H9 (cell line): ENCODE measurements around the gene NCAM2. TPM values are rescaled to one million over a fixed set of nuclear protein-coding genes. Genes with fewer than 3 reads are reported as not detected.

Experiments
- DNase-seq: peaks from one replicate; pipeline ENCODE4 v3.0.0-alpha.2; 2017
- H2AFZ ChIP-seq: one replicate; pipeline ENCODE4 v1.6.1; 2013; ENCODE audit warnings: mild to moderate bottlenecking, low read length, control low read depth, moderate library complexity
- H2AK5ac ChIP-seq: 2 replicates; pipeline ENCODE4 v1.6.1; 2013; ENCODE audit warnings: low read length, control low read depth, mixed read lengths; ENCODE audit not compliant: insufficient read length
- H2BK120ac ChIP-seq: one replicate; pipeline ENCODE4 v1.6.1; 2013; ENCODE audit warnings: low read depth, mild to moderate bottlenecking, low read length, control low read depth, inconsistent platforms; ENCODE audit not compliant: poor library complexity, severe bottlenecking
- H2BK12ac ChIP-seq: 2 replicates; pipeline ENCODE4 v1.6.1; 2013; ENCODE audit warnings: low read length, control low read depth, mixed read lengths, low read depth; ENCODE audit not compliant: insufficient read length
- H2BK15ac ChIP-seq: 2 replicates; pipeline ENCODE4 v1.6.1; 2013; ENCODE audit warnings: low read depth, low read length, control low read depth
- H2BK20ac ChIP-seq: one replicate; pipeline ENCODE4 v1.6.1; 2013; ENCODE audit warnings: low read depth, mild to moderate bottlenecking, low read length, control low read depth, inconsistent platforms; ENCODE audit not compliant: poor library complexity, severe bottlenecking
- H2BK5ac ChIP-seq: 2 replicates; pipeline ENCODE4 v1.6.1; 2013; ENCODE audit warnings: low read length, control low read depth, mixed read lengths; ENCODE audit not compliant: insufficient read length
- H3K14ac ChIP-seq: 2 replicates; pipeline ENCODE4 v1.6.1; 2013; ENCODE audit warnings: low read length, control low read depth; ENCODE audit not compliant: insufficient read depth
- H3K18ac ChIP-seq: 2 replicates; pipeline ENCODE4 v1.6.1; 2013; ENCODE audit warnings: low read depth, mild to moderate bottlenecking, mixed read lengths, low read length, control low read depth; ENCODE audit not compliant: insufficient read length
- H3K23ac ChIP-seq: 2 replicates; pipeline ENCODE4 v1.6.1; 2013; ENCODE audit warnings: low read length, control low read depth, mixed read lengths, low read depth; ENCODE audit not compliant: insufficient read length
- H3K23me2 ChIP-seq: 2 replicates; pipeline ENCODE4 v1.6.1; 2013; ENCODE audit warnings: low read depth, mild to moderate bottlenecking, mixed read lengths, low read length, control low read depth; ENCODE audit not compliant: insufficient read length, poor library complexity, severe bottlenecking
- H3K27ac ChIP-seq: 2 replicates; pipeline ENCODE4 v1.5.1; 2013; ENCODE audit warnings: low read length, control low read depth, mixed read lengths, low read depth; ENCODE audit not compliant: insufficient read length
- H3K27me3 ChIP-seq: 2 replicates; pipeline ENCODE4 v1.6.1; 2013; ENCODE audit warnings: low read length, control low read depth, inconsistent platforms; ENCODE audit not compliant: insufficient read depth
- H3K4ac ChIP-seq: 2 replicates; pipeline ENCODE4 v1.6.1; 2013; ENCODE audit warnings: low read depth, mild to moderate bottlenecking, control low read depth, inconsistent platforms, low read length, moderate library complexity
- H3K4me1 ChIP-seq: 2 replicates; pipeline ENCODE4 v1.6.1; 2013; ENCODE audit warnings: low read length, control low read depth, inconsistent platforms; ENCODE audit not compliant: insufficient read depth
- H3K4me2 ChIP-seq: 2 replicates; pipeline ENCODE4 v1.6.1; 2013; ENCODE audit warnings: low read length, control low read depth, mixed read lengths; ENCODE audit not compliant: insufficient read length, insufficient read depth
- H3K56ac ChIP-seq: 2 replicates; pipeline ENCODE4 v1.6.1; 2013; ENCODE audit warnings: low read depth, mild to moderate bottlenecking, mixed read lengths, low read length, control low read depth; ENCODE audit not compliant: insufficient read length
- H3K79me1 ChIP-seq: 2 replicates; pipeline ENCODE4 v1.6.1; 2013; ENCODE audit warnings: low read depth, mild to moderate bottlenecking, moderate library complexity, low read length, control low read depth, inconsistent platforms; ENCODE audit not compliant: insufficient read depth, poor library complexity, severe bottlenecking
- H3K79me2 ChIP-seq: 2 replicates; pipeline ENCODE4 v1.6.1; 2013; ENCODE audit warnings: low read length, control low read depth, inconsistent platforms; ENCODE audit not compliant: insufficient read depth
- H3K9ac ChIP-seq: 2 replicates; pipeline ENCODE4 v1.6.1; 2013; ENCODE audit warnings: low read length, control low read depth, mixed read lengths; ENCODE audit not compliant: insufficient read length; ENCODE audit errors: extremely low read depth
- H3K9me3 ChIP-seq: one replicate; pipeline ENCODE4 v1.6.1; 2013; ENCODE audit warnings: low read depth, low read length, inconsistent platforms; ENCODE audit not compliant: control insufficient read depth
- H3T11ph ChIP-seq: one replicate; pipeline ENCODE4 v1.6.1; 2013; ENCODE audit warnings: mild to moderate bottlenecking, low read length, control low read depth, inconsistent platforms
- H4K20me1 ChIP-seq: one replicate; pipeline ENCODE4 v1.6.1; 2013; ENCODE audit not compliant: control insufficient read depth, insufficient read length, insufficient read depth
- H4K5ac ChIP-seq: 2 replicates; pipeline ENCODE4 v1.6.1; 2013; ENCODE audit warnings: low read depth, mild to moderate bottlenecking, mixed read lengths, low read length, control low read depth; ENCODE audit not compliant: insufficient read length
- H4K8ac ChIP-seq: replicated peaks from 2 replicates; pipeline ENCODE4 v1.6.1; 2013; ENCODE audit warnings: low read length, control low read depth, mixed read lengths, low read depth; ENCODE audit not compliant: insufficient read length
- H4K91ac ChIP-seq: 2 replicates; pipeline ENCODE4 v1.6.1; 2013; ENCODE audit warnings: low read depth, mild to moderate bottlenecking, moderate library complexity, mixed read lengths, low read length, control low read depth; ENCODE audit not compliant: insufficient read length
- H3K27ac Mint-ChIP-seq, 3 experiments: 2 replicates in 2 of 3; 3 replicates in 1 of 3; pipeline ENCODE4 v1.8.0; 2020 to 2021; ENCODE audit warnings: mixed read lengths in 3 of 3, mild to moderate bottlenecking in 1 of 3, moderate library complexity in 1 of 3
- H3K27me3 Mint-ChIP-seq: 2 replicates; pipeline ENCODE4 v1.8.0; 2021; ENCODE audit warnings: low read depth, mild to moderate bottlenecking, moderate library complexity, mixed read lengths
- H3K36me3 Mint-ChIP-seq, 3 experiments: 2 replicates in 2 of 3; 3 replicates in 1 of 3; pipeline ENCODE4 v1.8.0; 2020 to 2021; ENCODE audit warnings: low read depth in 3 of 3, mixed read lengths in 3 of 3; ENCODE audit not compliant: insufficient read depth in 1 of 3
- H3K4me1 Mint-ChIP-seq, 2 experiments: 2 replicates each; pipeline ENCODE4 v1.8.0; 2020; ENCODE audit warnings: mixed read lengths in 2 of 2
- H3K4me3 Mint-ChIP-seq, 2 experiments: 2 replicates in 1 of 2; 3 replicates in 1 of 2; pipeline ENCODE4 v1.8.0; 2020 to 2021; ENCODE audit warnings: mild to moderate bottlenecking in 2 of 2, mixed read lengths in 2 of 2, moderate library complexity in 1 of 2
- H3K9me3 Mint-ChIP-seq, 2 experiments: 2 replicates in 1 of 2; 3 replicates in 1 of 2; pipeline ENCODE4 v1.8.0; 2020; ENCODE audit warnings: mild to moderate bottlenecking in 2 of 2, mixed read lengths in 2 of 2, moderate library complexity in 1 of 2
- CTCF ChIP-seq: fragments of 200-600 bp; sonication (generic); conservative IDR thresholded peaks from 3 replicates; pipeline ENCODE4 v1.8.0; 2021; ENCODE audit warnings: antibody characterized with exemption, mild to moderate bottlenecking
- WGBS: extraction: QIAGEN DNeasy Blood & Tissue Kit; methylation state at CpG from one replicate; pipeline ENCODE4 v1.1.7; 2013; ENCODE audit warnings: missing lambda C conversion rate, low lambda C conversion rate, mixed read lengths; ENCODE audit not compliant: insufficient read length; ENCODE audit errors: extremely low coverage; 5-methylcytosine and 5-hydroxymethylcytosine counted together
- total RNA-seq: library from RNA; stranded (reverse); gene quantifications from 2 replicates; pipeline ENCODE4 v1.2.1, GENCODE V29; 2021

The NCAM2 gene
- total RNA-seq, 1 experiment from 2014 or later = 2.2 TPM

DNA sequence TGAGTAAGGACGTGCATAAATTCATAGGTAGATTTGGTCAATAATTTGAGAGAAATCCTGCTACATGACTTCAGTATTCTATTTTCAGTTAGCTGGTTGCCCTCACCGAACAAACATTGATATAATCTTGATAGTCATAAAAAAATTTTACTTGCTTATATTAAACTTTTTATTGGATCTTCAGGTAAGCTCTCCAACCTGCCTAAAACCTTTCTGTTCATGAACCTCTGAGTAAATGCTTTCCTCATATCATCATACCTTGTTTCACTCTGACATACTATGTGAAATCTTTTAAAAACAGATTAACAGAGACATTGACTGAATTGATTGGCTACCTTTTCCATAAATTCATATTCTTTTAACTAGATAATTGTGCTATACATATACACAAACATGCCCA lies 299.0 kb downstream of the NCAM2 start:
- H3K4me2 ChIP-seq = no peak overlapping the region
- Mint-ChIP-seq H3K36me3 (no peaks in the 10 kb centered on the region), H3K27me3 (no peaks in the 10 kb centered on the region), H3K9me3 (no peaks in the 10 kb centered on the region; a peak in 1 of 5 replicates), H3K4me3 (no peak overlapping the region), H3K4me1 (peaks cover 10 to 15% of the 10 kb centered on the region in 2 experiments), H3K27ac (no peak overlapping the region)
- no peak overlapping the region for H3K14ac ChIP-seq
- no peak for TF ChIP-seq CTCF
- H2BK15ac ChIP-seq = no peak overlapping the region
- H3K18ac ChIP-seq = no peak overlapping the region
- no peak overlapping the region for H3K27ac ChIP-seq
- no CpG with 5 or more reads among the region's 2 CpGs for WGBS
- H2AK5ac ChIP-seq = no peak overlapping the region
- no peak overlapping the region for H2AFZ ChIP-seq
- no peak for DNase-seq
- H3K27me3 ChIP-seq = no peaks in the 10 kb centered on the region
- no peaks in the 10 kb centered on the region for H3K79me2 ChIP-seq
- H3K23ac ChIP-seq = no peak overlapping the region
- H2BK20ac ChIP-seq = no peak overlapping the region
- no peak overlapping the region for H3T11ph ChIP-seq
- H4K91ac ChIP-seq = no peak overlapping the region
- no peaks in the 10 kb centered on the region for H3K23me2 ChIP-seq
- H3K4ac ChIP-seq = no peak overlapping the region
- no peak overlapping the region for H4K8ac ChIP-seq
- no peak overlapping the region for H3K56ac ChIP-seq
- no peaks in the 10 kb centered on the region for H3K79me1 ChIP-seq
- H3K9me3 ChIP-seq = no peaks in the 10 kb centered on the region
- H3K4me1 ChIP-seq = no peaks in the 10 kb centered on the region
- no peak overlapping the region for H2BK5ac ChIP-seq
- no peak overlapping the region for H3K9ac ChIP-seq
- no peak overlapping the region for H4K5ac ChIP-seq
- H2BK120ac ChIP-seq = no peak overlapping the region
- no peak overlapping the region for H2BK12ac ChIP-seq
- no peaks in the 10 kb centered on the region for H4K20me1 ChIP-seq
